Measurements from ENCODE around the gene FPR1. TPM values are rescaled to one million over a fixed set of nuclear protein-coding genes. Genes with fewer than 3 reads are reported as not detected.
A peak's percentile ranks its signal among the peaks of the same experiment; 100 is the strongest.

The FPR1 gene
- total RNA-seq, 6 experiments from 2014 or later: 1.1 to 9.0 (median 5.2) TPM

DNA sequence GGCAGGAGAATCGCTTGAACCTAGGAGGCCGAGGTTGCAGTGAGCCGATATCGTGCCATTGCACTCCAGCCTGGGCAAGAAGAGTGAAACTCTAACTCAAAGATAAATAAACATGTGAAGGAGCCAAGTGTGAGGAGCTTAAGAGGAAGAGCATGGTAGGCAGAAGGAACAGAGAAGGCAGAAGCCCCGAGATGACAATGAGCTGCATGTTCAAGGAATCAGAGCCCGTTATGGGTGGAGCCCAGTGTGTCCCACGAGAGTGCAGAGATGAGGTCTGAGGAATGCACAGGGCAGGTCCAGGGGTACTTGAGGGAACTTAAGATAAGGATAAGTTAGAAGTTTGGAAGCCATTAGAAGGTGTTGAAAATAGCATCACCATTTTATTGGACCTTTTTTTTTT, 10.0 kb upstream of the FPR1 start:
- 58% methylated on average over 7 of the region's 7 CpGs for WGBS (ENCODE audit: insufficient coverage, low coverage, low lambda C conversion rate, missing lambda C conversion rate)
- intact Hi-C loops (cut with DNase I): no loop called here
- H3K36me3 ChIP-seq: no peaks in the 10 kb centered on the region
- no peaks in the 10 kb centered on the region for H3K9me3 ChIP-seq
- DNase-seq: peak in 1 of 3 donors; percentile 40
- no peak overlapping the region for H3K4me3 ChIP-seq
- H3K4me1 ChIP-seq: no peaks in the 10 kb centered on the region
- peak in 3 of 4 donors; percentile 15 to 54 (median 30) for ATAC-seq
- no peak for TF ChIP-seq POLR2A (IDR thresholded peaks at IDR 0.05)
- TF ChIP-seq, protein P1, sequence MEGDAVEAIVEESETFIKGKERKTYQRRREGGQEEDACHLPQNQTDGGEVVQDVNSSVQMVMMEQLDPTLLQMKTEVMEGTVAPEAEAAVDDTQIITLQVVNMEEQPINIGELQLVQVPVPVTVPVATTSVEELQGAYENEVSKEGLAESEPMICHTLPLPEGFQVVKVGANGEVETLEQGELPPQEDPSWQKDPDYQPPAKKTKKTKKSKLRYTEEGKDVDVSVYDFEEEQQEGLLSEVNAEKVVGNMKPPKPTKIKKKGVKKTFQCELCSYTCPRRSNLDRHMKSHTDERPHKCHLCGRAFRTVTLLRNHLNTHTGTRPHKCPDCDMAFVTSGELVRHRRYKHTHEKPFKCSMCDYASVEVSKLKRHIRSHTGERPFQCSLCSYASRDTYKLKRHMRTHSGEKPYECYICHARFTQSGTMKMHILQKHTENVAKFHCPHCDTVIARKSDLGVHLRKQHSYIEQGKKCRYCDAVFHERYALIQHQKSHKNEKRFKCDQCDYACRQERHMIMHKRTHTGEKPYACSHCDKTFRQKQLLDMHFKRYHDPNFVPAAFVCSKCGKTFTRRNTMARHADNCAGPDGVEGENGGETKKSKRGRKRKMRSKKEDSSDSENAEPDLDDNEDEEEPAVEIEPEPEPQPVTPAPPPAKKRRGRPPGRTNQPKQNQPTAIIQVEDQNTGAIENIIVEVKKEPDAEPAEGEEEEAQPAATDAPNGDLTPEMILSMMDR (IDR thresholded peaks at IDR 0.05): no peak
- no peaks in the 10 kb centered on the region for H3K27me3 ChIP-seq
- no peak overlapping the region for H3K27ac ChIP-seq

DNA sequence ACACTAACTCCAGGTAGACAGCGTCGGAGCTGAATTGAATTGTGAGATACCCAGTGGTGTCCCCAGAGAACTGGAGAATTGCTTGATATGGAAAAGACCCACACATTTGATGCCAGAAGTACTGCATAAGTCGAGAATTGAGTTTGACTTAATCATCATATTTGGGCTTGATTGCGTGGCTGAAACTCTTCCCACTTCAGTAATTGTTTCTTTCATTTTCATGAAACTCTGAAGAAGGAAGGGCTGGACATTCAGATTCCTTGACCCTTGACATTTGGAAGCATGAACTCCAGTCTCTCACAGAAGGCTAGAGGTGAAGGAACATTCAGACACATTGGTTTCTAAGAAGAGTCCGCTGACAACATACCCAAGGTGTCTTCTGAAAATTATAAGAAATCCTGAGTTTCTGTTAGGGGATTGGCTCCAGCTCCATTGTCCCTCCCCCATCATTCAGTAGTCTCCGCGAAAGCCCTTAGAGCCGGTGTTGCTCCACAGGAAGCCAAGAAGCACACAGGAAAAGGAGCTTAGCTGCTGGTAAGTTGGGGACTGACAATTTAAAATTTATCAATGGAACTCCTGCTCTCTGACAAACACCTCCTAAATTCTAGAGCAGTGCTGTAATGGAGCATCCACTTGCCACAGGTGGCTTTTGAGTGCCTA, 9.1 kb upstream of the FPR1 start, which contains the start of gene FPR2:
TSS of gene FPR2 (plus strand) at position 484 of the 660 bp plus-strand sequence. CDS start 7,479 bp downstream, outside the sequence.
- H3K27ac ChIP-seq: no peak within 1 kb of the TSS
- ATAC-seq (peak in 3 of 4 donors; percentile 37 to 55 (median 52)), DNase-seq (peak in 1 of 3 donors; percentile 44)
- H3K36me3 ChIP-seq: no peaks in the 10 kb centered on the region
- 37% methylated on average over 8 of the region's 8 CpGs for WGBS (ENCODE audit: insufficient coverage, low coverage, low lambda C conversion rate, missing lambda C conversion rate)
- no peaks in the 10 kb centered on the region for H3K4me1 ChIP-seq
- peak within 1 kb of the TSS in 1 of 3 donors; percentile 8 for H3K4me3 ChIP-seq
- intact Hi-C loops (cut with DNase I): no loop called here
- H3K27me3 ChIP-seq: no peaks in the 10 kb centered on the region
- TF ChIP-seq, protein P1 (IDR thresholded peaks at IDR 0.05): no peak
- peak; percentile 22 for TF ChIP-seq POLR2A (IDR thresholded peaks at IDR 0.05)
- H3K9me3 ChIP-seq: no peaks in the 10 kb centered on the region

DNA sequence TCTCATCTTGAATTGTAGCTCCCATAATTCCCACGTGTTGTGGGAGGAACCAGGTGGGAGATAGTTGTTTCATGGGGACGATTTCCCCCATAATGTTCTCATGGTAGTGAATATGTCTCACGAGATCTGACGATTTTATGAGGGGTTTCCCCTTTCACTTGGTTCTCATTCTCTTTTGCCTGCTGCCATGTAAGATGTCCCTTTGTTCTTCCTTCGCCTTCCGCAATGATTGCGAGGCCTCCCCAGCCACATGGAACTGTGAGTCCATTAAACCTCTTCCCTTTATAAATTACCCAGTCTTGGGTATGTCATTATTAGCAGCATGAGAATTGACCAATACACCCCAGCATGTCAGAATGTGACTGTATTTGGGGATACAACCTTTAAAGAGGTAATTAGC, 3.9 kb upstream of the FPR1 start:
- H3K36me3 ChIP-seq: no peaks in the 10 kb centered on the region
- ATAC-seq (no peak), DNase-seq (peak in 1 of 3 donors; percentile 19)
- H3K27me3 ChIP-seq: no peaks in the 10 kb centered on the region
- H3K27ac ChIP-seq: no peak overlapping the region
- H3K4me1 ChIP-seq: no peaks in the 10 kb centered on the region
- intact Hi-C loops (cut with DNase I): no loop called here
- no peaks in the 10 kb centered on the region for H3K9me3 ChIP-seq
- TF ChIP-seq POLR2A (IDR thresholded peaks at IDR 0.05): no peak
- TF ChIP-seq, protein P1 (IDR thresholded peaks at IDR 0.05): no peak
- no peak overlapping the region for H3K4me3 ChIP-seq
- 70% methylated on average over 7 of the region's 7 CpGs for WGBS (ENCODE audit: insufficient coverage, low coverage, low lambda C conversion rate, missing lambda C conversion rate)

DNA sequence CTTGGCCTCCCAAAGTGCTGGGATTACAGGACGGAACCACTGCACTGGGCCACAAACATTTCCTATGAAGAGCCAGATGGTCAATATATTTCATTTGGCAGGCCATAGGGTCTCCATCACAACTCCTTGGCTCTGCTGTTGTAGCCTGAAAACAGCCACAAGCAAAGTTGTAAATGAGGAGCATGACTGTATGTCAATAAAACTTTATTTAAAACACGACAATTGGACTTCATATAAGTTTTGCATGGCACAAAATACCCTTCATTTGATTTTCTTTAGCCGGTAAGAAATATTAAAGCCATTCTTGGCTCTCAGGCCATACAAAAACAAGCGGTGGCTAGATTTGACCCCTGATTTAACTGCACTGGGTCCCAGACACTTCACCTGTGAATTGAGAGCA, 3.1 kb upstream of the FPR1 start:
- ATAC-seq (no peak), DNase-seq (peak in 1 of 3 donors; percentile 9)
- no peaks in the 10 kb centered on the region for H3K4me1 ChIP-seq
- 59% methylated on average over 4 of the region's 4 CpGs for WGBS (ENCODE audit: insufficient coverage, low coverage, low lambda C conversion rate, missing lambda C conversion rate)
- no peaks in the 10 kb centered on the region for H3K36me3 ChIP-seq
- no peaks in the 10 kb centered on the region for H3K27me3 ChIP-seq
- no peaks in the 10 kb centered on the region for H3K9me3 ChIP-seq
- no peak for TF ChIP-seq POLR2A (IDR thresholded peaks at IDR 0.05)
- TF ChIP-seq, protein P1 (IDR thresholded peaks at IDR 0.05): no peak
- H3K27ac ChIP-seq: no peak overlapping the region
- intact Hi-C loops (cut with DNase I): no loop called here
- H3K4me3 ChIP-seq: no peak overlapping the region
